HepG2 (cell line): Measurements from ENCODE around the gene CNP. TPM values are rescaled to one million over a fixed set of nuclear protein-coding genes. Genes with fewer than 3 reads are reported as not detected.
A peak's percentile ranks its signal among the peaks of the same experiment; 100 is the strongest.

ENCODE experiments used
- MIER3 ChIP-seq: IDR thresholded peaks from 2 replicates; pipeline ENCODE4 v1.6.1; 2016; ENCODE audit warnings: missing compliant biosample characterization, borderline replicate concordance
- XRCC5 ChIP-seq: fragments of 200-400 bp; formaldehyde crosslinking; optimal IDR thresholded peaks from 2 replicates; pipeline ENCODE3; 2017; ENCODE audit warnings: mild to moderate bottlenecking, low read length
- ZNF530 ChIP-seq: sonication (generic); formaldehyde crosslinking; IDR thresholded peaks from 2 replicates; pipeline ENCODE4 v1.5.0; 2020; ENCODE audit warnings: low read depth, mild to moderate bottlenecking, missing genetic modification reagents
- polyA plus RNA-seq, 8 experiments: library from polyadenylated mRNA; depleted of rRNA in 3 of 8; stranded (reverse) in 7 of 8; unstranded in 1 of 8; fragments of >200 nt; fragmentation: Illumina TruSeq in 4 of 8; extraction: Trizol in 4 of 8; gene quantifications; 2 replicates each; pipeline versions ENCODE4 v1.2.1 to v1.2.3, GENCODE V29; 2011 to 2016; ENCODE audit warnings: low read depth in 4 of 8, missing spikeins in 1 of 8, mixed read lengths in 1 of 8; ENCODE audit not compliant: insufficient read depth in 1 of 8
- total RNA-seq, 5 experiments: library from RNA; depleted of rRNA; stranded (reverse); fragments of >200 nt; fragmentation: Illumina TruSeq; extraction: Trizol; gene quantifications; 2 replicates each; pipeline ENCODE4 v1.2.3, GENCODE V29; 2016; ENCODE audit warnings: low read depth in 1 of 5
- TF ChIP-seq, protein P1 (sequence below): sonication (generic); formaldehyde crosslinking; IDR thresholded peaks from 2 replicates; pipeline ENCODE4 v1.9.0; 2021; ENCODE audit warnings: mild to moderate bottlenecking, missing genetic modification reagents
- TF ChIP-seq, protein P2 (sequence below): sonication (generic); formaldehyde crosslinking; IDR thresholded peaks from 2 replicates; pipeline ENCODE4 v1.4.0; 2020; ENCODE audit warnings: missing genetic modification reagents
- TF ChIP-seq, protein P3 (sequence below): sonication (generic); formaldehyde crosslinking; IDR thresholded peaks from 2 replicates; pipeline ENCODE4 v1.5.1; 2020; ENCODE audit warnings: mild to moderate bottlenecking, missing genetic modification reagents, moderate library complexity
- TF ChIP-seq, protein P4 (sequence below): sonication (generic); formaldehyde crosslinking; IDR thresholded peaks from 2 replicates; pipeline ENCODE4 v1.4.0; 2020; ENCODE audit warnings: mild to moderate bottlenecking, missing genetic modification reagents
- TF ChIP-seq, protein P5 (sequence below): IDR thresholded peaks from 2 replicates; pipeline ENCODE4 v1.4.0; 2020; ENCODE audit warnings: mild to moderate bottlenecking, missing genetic modification reagents

CNP gene
- total and polyA plus RNA-seq, 2 of the 13 experiments (the other 11 are each of a cell fraction or from before 2014, with no cell fraction given), result 97.2 to 161 TPM

DNA sequence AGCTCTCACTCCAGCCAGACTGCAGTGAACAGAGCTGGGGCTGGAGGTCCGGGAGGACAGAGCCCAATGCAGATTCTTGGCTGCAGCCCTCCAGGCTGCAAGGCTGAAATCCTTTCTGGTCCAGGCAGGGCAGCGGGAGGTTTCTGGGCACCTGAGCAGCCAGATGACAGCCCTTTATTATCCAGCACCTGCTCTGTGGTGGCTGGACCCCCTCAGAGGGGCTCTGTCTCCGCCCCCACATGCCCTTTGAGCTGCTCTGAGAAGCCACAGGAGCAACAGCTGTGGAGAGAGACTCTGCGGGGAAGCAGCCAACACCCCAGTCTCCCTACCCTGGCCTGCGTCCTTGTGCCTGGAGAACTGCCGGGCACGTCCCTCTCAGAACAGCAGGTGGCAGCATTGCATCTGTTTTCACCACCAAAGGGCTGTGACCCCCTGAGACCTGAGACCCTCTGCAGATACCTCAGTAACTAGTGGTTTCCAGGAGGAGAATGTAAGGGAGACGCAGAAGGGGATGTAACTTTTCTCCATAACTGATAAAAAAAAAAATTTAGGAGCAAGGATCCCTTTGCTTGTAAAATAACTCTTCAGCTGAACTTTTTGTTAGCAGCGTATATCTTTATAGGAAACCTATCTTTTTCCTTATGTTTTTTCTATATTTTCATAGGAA lies 3.7 kb upstream of the CNP start (continued):
- TF ChIP-seq, protein P1, sequence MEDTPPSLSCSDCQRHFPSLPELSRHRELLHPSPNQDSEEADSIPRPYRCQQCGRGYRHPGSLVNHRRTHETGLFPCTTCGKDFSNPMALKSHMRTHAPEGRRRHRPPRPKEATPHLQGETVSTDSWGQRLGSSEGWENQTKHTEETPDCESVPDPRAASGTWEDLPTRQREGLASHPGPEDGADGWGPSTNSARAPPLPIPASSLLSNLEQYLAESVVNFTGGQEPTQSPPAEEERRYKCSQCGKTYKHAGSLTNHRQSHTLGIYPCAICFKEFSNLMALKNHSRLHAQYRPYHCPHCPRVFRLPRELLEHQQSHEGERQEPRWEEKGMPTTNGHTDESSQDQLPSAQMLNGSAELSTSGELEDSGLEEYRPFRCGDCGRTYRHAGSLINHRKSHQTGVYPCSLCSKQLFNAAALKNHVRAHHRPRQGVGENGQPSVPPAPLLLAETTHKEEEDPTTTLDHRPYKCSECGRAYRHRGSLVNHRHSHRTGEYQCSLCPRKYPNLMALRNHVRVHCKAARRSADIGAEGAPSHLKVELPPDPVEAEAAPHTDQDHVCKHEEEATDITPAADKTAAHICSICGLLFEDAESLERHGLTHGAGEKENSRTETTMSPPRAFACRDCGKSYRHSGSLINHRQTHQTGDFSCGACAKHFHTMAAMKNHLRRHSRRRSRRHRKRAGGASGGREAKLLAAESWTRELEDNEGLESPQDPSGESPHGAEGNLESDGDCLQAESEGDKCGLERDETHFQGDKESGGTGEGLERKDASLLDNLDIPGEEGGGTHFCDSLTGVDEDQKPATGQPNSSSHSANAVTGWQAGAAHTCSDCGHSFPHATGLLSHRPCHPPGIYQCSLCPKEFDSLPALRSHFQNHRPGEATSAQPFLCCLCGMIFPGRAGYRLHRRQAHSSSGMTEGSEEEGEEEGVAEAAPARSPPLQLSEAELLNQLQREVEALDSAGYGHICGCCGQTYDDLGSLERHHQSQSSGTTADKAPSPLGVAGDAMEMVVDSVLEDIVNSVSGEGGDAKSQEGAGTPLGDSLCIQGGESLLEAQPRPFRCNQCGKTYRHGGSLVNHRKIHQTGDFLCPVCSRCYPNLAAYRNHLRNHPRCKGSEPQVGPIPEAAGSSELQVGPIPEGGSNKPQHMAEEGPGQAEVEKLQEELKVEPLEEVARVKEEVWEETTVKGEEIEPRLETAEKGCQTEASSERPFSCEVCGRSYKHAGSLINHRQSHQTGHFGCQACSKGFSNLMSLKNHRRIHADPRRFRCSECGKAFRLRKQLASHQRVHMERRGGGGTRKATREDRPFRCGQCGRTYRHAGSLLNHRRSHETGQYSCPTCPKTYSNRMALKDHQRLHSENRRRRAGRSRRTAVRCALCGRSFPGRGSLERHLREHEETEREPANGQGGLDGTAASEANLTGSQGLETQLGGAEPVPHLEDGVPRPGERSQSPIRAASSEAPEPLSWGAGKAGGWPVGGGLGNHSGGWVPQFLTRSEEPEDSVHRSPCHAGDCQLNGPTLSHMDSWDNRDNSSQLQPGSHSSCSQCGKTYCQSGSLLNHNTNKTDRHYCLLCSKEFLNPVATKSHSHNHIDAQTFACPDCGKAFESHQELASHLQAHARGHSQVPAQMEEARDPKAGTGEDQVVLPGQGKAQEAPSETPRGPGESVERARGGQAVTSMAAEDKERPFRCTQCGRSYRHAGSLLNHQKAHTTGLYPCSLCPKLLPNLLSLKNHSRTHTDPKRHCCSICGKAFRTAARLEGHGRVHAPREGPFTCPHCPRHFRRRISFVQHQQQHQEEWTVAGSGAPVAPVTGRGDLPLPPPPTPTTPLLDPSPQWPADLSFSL, result no peak
- TF ChIP-seq, protein P2, sequence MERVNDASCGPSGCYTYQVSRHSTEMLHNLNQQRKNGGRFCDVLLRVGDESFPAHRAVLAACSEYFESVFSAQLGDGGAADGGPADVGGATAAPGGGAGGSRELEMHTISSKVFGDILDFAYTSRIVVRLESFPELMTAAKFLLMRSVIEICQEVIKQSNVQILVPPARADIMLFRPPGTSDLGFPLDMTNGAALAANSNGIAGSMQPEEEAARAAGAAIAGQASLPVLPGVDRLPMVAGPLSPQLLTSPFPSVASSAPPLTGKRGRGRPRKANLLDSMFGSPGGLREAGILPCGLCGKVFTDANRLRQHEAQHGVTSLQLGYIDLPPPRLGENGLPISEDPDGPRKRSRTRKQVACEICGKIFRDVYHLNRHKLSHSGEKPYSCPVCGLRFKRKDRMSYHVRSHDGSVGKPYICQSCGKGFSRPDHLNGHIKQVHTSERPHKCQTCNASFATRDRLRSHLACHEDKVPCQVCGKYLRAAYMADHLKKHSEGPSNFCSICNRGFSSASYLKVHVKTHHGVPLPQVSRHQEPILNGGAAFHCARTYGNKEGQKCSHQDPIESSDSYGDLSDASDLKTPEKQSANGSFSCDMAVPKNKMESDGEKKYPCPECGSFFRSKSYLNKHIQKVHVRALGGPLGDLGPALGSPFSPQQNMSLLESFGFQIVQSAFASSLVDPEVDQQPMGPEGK (CRISPR knock-in tag), result 0 out of 2 replicates have a peak, but pooled peaks have one; percentile 19
- 0 out of 2 replicates have a peak, but pooled peaks have one; percentile 70 for TF ChIP-seq MIER3
- TF ChIP-seq, protein P3, sequence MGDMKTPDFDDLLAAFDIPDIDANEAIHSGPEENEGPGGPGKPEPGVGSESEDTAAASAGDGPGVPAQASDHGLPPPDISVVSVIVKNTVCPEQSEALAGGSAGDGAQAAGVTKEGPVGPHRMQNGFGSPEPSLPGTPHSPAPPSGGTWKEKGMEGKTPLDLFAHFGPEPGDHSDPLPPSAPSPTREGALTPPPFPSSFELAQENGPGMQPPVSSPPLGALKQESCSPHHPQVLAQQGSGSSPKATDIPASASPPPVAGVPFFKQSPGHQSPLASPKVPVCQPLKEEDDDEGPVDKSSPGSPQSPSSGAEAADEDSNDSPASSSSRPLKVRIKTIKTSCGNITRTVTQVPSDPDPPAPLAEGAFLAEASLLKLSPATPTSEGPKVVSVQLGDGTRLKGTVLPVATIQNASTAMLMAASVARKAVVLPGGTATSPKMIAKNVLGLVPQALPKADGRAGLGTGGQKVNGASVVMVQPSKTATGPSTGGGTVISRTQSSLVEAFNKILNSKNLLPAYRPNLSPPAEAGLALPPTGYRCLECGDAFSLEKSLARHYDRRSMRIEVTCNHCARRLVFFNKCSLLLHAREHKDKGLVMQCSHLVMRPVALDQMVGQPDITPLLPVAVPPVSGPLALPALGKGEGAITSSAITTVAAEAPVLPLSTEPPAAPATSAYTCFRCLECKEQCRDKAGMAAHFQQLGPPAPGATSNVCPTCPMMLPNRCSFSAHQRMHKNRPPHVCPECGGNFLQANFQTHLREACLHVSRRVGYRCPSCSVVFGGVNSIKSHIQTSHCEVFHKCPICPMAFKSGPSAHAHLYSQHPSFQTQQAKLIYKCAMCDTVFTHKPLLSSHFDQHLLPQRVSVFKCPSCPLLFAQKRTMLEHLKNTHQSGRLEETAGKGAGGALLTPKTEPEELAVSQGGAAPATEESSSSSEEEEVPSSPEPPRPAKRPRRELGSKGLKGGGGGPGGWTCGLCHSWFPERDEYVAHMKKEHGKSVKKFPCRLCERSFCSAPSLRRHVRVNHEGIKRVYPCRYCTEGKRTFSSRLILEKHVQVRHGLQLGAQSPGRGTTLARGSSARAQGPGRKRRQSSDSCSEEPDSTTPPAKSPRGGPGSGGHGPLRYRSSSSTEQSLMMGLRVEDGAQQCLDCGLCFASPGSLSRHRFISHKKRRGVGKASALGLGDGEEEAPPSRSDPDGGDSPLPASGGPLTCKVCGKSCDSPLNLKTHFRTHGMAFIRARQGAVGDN (CRISPR knock-in tag), result peak; percentile 62
- no peak for TF ChIP-seq ZNF530 (CRISPR knock-in tag)
- TF ChIP-seq, protein P4, sequence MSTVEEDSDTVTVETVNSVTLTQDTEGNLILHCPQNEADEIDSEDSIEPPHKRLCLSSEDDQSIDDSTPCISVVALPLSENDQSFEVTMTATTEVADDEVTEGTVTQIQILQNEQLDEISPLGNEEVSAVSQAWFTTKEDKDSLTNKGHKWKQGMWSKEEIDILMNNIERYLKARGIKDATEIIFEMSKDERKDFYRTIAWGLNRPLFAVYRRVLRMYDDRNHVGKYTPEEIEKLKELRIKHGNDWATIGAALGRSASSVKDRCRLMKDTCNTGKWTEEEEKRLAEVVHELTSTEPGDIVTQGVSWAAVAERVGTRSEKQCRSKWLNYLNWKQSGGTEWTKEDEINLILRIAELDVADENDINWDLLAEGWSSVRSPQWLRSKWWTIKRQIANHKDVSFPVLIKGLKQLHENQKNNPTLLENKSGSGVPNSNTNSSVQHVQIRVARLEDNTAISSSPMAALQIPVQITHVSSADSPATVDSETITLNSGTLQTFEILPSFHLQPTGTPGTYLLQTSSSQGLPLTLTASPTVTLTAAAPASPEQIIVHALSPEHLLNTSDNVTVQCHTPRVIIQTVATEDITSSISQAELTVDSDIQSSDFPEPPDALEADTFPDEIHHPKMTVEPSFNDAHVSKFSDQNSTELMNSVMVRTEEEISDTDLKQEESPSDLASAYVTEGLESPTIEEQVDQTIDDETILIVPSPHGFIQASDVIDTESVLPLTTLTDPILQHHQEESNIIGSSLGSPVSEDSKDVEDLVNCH (CRISPR knock-in tag), result no peak
- TF ChIP-seq XRCC5, result peak; percentile 71
- TF ChIP-seq, protein P5, sequence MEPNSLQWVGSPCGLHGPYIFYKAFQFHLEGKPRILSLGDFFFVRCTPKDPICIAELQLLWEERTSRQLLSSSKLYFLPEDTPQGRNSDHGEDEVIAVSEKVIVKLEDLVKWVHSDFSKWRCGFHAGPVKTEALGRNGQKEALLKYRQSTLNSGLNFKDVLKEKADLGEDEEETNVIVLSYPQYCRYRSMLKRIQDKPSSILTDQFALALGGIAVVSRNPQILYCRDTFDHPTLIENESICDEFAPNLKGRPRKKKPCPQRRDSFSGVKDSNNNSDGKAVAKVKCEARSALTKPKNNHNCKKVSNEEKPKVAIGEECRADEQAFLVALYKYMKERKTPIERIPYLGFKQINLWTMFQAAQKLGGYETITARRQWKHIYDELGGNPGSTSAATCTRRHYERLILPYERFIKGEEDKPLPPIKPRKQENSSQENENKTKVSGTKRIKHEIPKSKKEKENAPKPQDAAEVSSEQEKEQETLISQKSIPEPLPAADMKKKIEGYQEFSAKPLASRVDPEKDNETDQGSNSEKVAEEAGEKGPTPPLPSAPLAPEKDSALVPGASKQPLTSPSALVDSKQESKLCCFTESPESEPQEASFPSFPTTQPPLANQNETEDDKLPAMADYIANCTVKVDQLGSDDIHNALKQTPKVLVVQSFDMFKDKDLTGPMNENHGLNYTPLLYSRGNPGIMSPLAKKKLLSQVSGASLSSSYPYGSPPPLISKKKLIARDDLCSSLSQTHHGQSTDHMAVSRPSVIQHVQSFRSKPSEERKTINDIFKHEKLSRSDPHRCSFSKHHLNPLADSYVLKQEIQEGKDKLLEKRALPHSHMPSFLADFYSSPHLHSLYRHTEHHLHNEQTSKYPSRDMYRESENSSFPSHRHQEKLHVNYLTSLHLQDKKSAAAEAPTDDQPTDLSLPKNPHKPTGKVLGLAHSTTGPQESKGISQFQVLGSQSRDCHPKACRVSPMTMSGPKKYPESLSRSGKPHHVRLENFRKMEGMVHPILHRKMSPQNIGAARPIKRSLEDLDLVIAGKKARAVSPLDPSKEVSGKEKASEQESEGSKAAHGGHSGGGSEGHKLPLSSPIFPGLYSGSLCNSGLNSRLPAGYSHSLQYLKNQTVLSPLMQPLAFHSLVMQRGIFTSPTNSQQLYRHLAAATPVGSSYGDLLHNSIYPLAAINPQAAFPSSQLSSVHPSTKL (CRISPR knock-in tag), result 0 out of 2 replicates have a peak, but pooled peaks have one; percentile 16
